ENCODE data around the gene SFMBT2.
"Not testable (repeated sequence)": the region's sequence is repeated elsewhere in the genome, so short reads cannot be mapped to it uniquely, and the experiment has no call there.

Gene SFMBT2

GRCh38 chr10:7209458-7209857 lies 201.4 kb downstream of the SFMBT2 start:
- DNase-seq, result no peak

DNA sequence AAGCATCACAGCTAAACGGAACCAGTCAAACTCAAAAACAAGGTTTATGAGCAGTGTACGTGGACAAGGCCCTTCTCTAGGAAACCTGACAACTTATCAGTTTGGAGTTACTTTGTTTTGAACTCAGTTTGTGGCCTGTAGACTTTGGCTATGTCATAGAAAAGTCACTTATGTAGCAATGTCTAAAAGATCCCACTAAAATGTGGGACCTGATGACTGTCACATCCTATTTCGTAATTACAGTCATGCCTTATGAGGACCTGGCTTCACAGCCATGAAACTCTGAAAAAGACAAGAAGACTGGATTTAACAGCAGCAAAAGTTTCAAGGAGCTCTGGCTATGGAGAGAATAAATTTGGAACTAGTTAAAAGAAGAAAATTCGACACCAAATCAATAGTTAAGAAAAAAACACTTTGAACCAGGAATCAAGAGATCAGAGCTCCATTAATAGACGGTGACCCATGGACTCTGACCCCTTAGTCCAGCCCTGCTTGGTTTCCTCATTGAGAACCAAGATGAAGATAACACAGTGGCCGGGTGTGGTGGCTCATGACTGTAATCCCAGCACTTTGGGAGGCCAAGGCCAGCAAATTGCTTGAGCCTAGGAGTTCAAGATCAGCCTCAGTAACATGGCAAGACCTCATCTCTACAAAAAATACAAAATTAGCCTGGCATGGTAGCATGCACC lies 204.3 kb downstream of the SFMBT2 start:
- DNase-seq, result no peak

- DNase-seq, result no peak
Measured at GRCh38 chr10:7205656-7206055, 205.2 kb downstream of the SFMBT2 start.

DNA sequence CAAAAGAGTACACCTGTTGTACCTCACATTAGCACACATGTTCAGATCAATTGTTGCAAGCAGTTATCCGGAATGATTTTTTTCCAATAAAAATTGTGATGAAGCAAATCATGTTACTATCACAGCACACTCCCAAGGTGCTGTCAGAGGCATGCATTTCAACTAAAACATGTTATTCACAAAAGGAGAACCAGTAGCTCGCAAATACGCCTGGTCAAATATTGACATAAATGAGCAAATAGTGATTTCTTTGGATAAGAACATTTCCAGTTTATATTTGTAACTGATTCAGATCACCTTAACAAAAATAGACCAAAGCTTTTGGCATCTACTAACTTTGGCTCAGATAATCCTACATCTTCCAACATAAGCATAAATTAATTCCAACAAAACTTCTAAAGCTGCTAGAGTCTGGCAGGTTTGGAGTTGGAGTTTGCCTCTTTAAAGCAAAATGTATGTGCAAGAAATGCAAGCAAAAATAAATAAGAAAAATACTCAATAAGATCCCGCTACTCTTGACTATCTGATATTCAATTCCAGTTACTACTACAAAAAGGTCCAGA lies 208.0 kb downstream of the SFMBT2 start:
- no peak for DNase-seq

- DNase-seq, result no peak
Measured at GRCh38 chr10:7199152-7199760, 211.6 kb downstream of the SFMBT2 start.

DNA sequence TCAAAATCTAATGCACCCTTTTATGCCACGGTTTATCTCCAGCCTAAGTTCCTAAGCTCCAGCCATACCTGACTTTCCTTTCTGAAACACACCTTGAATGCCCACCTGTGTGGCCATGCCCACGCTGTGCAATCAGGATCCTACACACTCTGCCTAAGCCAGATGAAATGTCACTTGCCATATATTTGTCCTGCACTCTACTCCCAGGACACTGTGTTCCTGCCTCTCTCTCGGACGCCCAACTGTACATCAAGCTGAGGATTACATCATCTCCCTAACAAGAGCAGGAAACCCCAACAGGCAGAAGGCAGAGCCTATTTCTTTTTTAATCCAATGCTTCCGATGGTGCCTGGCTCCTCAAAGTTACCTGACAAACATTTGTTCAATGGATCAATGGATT lies 214.6 kb downstream of the SFMBT2 start:
- no peak for DNase-seq

- no peak for DNase-seq
Measured at GRCh38 chr10:7195118-7195517, 215.7 kb downstream of the SFMBT2 start.

GRCh38 chr10:7194571-7194970 lies 216.3 kb downstream of the SFMBT2 start:
- DNase-seq, result no peak

- no peak for DNase-seq
Measured at GRCh38 chr10:7193369-7193768, 217.5 kb downstream of the SFMBT2 start.

- no peak for DNase-seq
Measured at GRCh38 chr10:7192831-7193361, 217.9 kb downstream of the SFMBT2 start.

DNA sequence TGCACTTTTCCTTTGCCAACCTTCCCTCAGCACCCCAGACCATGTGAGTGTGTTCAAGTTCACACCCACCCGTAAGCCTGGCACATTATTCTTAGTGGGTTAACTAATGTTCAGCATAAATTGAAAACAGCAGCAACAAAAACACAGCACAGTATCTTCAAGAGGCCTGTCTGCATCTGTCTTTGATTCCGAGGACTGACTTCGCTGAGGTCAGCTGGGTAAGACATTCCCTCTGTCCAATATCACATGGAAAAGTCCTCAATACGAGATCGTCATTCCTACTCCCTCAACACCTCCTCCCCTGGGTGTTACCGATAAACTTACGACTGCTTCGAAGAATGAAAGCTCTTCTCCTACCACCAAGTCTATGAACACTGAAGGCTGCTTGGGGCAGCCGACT lies 218.8 kb downstream of the SFMBT2 start:
- no peak for DNase-seq

DNA sequence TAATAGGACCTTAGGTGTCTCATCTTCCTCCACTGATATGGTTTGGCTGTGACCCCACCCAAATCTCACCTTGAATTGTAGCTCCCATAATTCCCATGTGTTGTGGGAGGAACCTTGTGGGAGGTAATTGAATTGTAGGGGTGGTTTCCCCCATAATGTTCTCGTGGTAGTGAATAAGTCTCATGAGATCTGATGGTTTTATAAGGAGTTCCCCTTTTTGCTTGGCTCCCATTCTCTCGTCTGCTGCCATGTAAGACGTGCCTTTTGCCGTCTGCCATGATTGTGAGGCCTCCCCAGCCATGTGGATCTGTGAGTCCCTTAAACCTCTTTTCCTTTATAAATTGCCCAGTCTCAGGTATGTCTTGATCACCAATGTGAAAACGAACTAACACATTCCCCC lies 220.1 kb downstream of the SFMBT2 start:
- not testable (repeated sequence) for DNase-seq

DNA sequence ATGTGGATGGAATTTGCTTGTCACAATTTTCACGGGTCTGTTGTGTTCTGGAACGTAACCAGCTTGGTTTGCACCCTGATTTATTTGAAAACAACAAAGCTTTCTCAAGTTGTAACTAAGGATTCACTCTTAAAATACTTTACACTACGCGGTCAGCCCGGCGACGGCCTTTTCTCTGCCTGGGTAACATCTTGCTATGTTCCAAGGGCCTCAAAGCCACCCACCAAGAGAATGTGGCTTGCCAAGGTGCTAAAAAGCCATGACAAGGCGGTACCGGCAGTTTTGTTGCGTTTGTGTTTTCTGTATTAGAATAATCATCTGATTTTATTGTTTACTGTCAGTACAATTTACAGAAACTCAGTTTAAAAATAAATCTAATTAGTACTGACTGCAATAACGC lies 220.9 kb downstream of the SFMBT2 start:
- DNase-seq, result no peak

DNA sequence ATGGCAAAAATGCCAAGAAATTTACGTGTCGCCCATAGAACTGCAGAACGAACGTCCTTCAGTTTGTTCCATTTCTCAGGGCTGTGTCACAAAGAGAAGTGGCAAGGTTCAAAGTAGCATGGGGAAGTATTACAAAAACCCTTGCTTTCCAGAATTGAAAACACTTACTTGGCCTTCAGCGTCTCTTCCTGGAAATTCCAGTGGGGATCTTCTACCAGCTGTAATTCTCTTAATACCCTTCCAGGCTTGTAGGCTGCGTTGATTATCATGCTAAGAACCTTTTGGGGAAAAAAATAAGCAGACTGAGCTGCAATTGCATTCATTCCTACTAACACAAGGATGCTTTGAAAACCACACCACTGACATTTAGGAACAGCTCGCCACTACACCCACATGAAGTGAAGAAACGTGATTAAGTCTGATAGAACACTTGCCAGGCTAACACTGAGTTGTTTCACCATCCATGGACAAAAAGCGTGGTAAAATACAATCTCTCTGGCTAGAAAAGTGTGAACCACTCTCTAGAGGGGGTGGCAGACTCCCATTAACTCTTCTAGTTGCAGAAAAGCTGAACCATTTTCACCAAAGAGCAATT lies 222.3 kb downstream of the SFMBT2 start:
- DNase-seq, result no peak

GRCh38 chr10:7186387-7187018 lies 224.3 kb downstream of the SFMBT2 start:
- no peak for DNase-seq

DNA sequence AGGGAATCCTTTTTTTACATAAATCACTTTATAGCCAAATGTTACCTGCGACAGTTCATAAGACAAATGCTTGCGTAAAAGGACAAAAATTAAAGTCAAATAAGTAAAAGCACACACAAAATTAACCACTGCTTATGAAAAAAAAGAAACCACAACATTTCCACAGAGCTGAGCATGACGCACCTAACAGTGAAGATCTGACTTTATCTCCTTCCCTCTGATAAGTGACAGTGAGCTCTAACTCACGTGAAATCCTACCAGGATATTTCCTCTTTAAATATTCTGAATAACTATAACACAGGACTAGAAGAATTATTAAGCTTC lies 225.5 kb downstream of the SFMBT2 start:
- DNase-seq, result no peak

DNA sequence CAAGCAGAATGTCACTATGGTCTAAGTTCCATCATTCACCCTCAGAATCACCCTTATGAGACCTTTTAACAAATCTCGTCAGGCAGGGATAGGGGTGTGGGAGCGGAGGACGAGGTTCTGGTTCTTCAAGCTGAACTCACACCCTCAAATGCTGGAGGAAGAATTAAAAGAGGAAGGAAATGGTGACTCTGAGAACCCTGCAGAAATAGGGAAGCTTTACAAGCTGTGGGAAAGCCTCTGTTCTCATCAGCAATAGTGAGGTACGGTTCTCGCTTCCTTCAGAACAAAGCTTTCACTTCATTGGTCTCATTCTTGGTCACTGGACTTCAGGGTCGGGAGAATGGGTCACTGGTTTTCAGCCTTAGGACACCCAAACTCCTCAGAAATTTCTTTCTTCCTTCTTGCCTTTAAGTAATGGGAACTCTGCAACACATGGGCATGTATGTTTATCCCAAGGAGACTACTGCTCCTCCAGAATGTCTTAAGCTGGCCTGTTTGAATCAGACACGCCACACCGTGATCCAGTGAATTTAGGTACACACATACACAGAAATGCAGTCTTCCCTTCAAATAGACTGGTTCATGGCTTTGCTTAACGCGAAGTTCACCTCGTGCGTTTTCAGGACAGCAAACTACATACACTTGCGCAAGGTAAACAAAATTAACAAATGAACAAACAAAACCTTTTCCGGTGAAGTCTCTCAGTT lies 226.0 kb downstream of the SFMBT2 start:
- no peak for DNase-seq

- not testable (repeated sequence) for DNase-seq
Measured at GRCh38 chr10:7184116-7184515, 226.7 kb downstream of the SFMBT2 start.

DNA sequence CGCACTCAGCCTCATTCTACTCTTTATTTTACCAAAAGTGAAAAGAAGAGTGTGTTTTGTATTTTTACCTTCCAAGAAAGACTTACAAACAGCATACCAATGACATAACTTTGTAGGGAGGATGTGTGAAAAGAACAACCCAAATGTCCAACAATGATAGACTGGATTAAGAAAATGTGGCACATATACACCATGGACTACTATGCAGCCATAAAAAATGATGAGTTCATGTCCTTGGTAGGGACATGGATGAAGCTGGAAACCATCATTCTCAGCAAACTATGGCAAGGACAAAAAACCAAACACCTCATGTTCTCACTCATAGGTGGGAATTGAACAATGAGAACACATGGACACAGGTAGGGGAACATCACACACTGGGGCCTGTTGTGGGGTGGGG lies 228.5 kb downstream of the SFMBT2 start:
- not testable (repeated sequence) for DNase-seq

GRCh38 chr10:7181420-7181819 lies 229.4 kb downstream of the SFMBT2 start:
- no peak for DNase-seq

DNA sequence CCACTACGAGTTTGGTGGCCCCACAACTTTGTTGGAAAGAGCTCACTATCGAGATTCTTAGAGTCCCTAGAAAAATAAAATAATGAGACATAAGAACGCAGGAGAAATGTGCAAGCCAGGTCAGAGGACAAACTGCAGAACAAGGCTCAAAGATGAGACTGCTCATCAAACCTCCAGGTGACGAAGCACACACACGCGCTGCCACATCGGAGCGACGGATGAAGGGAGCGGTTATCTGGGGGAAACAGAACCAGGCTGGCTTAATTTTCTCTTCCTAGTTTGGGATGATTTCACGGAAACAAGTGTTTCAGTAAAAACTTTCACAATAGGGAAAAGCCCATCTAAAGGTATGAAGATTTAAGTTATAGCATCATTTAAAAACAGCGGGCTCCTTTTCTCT lies 231.3 kb downstream of the SFMBT2 start:
- DNase-seq, result no peak

DNA sequence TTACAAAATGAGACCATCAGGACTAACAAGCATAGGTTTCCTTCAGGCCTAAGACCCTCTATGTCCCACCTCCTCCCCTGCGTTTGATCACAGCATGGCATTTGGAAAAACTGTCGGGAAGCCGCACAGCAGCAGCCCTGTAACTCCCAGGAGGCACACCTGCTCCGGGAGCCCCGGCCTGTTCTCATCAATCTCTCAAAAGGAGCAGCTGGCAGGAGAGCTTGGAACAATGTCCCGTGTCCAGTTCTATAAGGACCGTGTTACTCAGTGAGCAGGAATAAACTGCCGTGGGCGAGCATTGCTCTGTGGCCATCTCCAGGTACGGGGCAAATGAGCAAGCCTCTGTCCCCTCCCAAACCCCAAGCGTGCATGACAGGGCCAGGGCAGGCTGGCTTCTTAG lies 236.9 kb downstream of the SFMBT2 start:
- no peak for DNase-seq

GRCh38 chr10:7171825-7172224 lies 239.0 kb downstream of the SFMBT2 start:
- no peak for DNase-seq

Data from NCI-H1930 (cell line).